Fibroblast of mammary gland (primary cell): ENCODE data around the gene RBM15.

Experiments
- DNase-seq: peaks from one replicate; pipeline ENCODE4 v3.0.0-alpha.2; 2010; ENCODE audit warnings: low read depth
- H3K4me3 ChIP-seq: 2 replicates; pipeline ENCODE4 v1.5.1; 2011; ENCODE audit warnings: low read depth, mild to moderate bottlenecking, low read length, moderate library complexity; ENCODE audit not compliant: control insufficient read depth
- CTCF ChIP-seq: conservative IDR thresholded peaks from 2 replicates; pipeline ENCODE4 v1.5.1; 2011; ENCODE audit warnings: low read depth, low read length, inconsistent platforms; ENCODE audit not compliant: control insufficient read depth, insufficient read depth

The RBM15 gene

GRCh38 chr1:110341146-110341871 is 2.1 kb downstream of the RBM15 start:
- H3K4me3 ChIP-seq = peak overlapping the region; percentile 99
- no peak for TF ChIP-seq CTCF
- DNase-seq = peak; percentile 83

- peak overlapping the region; percentile 99 for H3K4me3 ChIP-seq
- no peak for DNase-seq
- TF ChIP-seq CTCF = no peak
Measured at GRCh38 chr1:110341872-110342331, 2.7 kb downstream of the RBM15 start.

- DNase-seq = no peak
- no peak for TF ChIP-seq CTCF
- H3K4me3 ChIP-seq = peak overlapping the region; percentile 99
Measured at GRCh38 chr1:110343249-110343648, 4.1 kb downstream of the RBM15 start.

GRCh38 chr1:110344152-110344551 is 5.0 kb downstream of the RBM15 start:
- no peak overlapping the region for H3K4me3 ChIP-seq
- no peak for TF ChIP-seq CTCF

GRCh38 chr1:110345480-110345879 is 6.3 kb downstream of the RBM15 start:
- no peak for DNase-seq
- no peak overlapping the region for H3K4me3 ChIP-seq
- no peak for TF ChIP-seq CTCF

More at GRCh38 chr1:110344152-110344551, 5.0 kb downstream of the RBM15 start:
- no peak for DNase-seq

- no peak for TF ChIP-seq CTCF
- no peak for DNase-seq
- no peak overlapping the region for H3K4me3 ChIP-seq
Measured at GRCh38 chr1:110346690-110347089, 7.5 kb downstream of the RBM15 start.
